Activated CD4-positive, alpha-beta memory T cell treated with anti-CD3 and anti-CD28 coated beads, Interleukin-2, amount 10 ng/mL, durations not matched to agents 7 days and 5 days (primary cell): ENCODE results near the gene HESX1. TPM values are rescaled to one million over a fixed set of nuclear protein-coding genes. Genes with fewer than 3 reads are reported as not detected.

ENCODE experiments used
- CTCF ChIA-PET: fragments of 350-600 bp; sonication (Branson Sonifier 250); formaldehyde crosslinking; loops from one replicate; lab custom pipeline; 2021; ENCODE audit warnings: antibody characterized with exemption, inconsistent platforms; lab: Charles Lee
- POLR2A ChIA-PET: fragments of 350-600 bp; sonication (Branson Sonifier 250); formaldehyde crosslinking; loops from one replicate; lab custom pipeline; 2021; ENCODE audit warnings: antibody characterized with exemption; lab: Charles Lee
- DNase-seq: peaks from one replicate; pipeline ENCODE4 v3.0.0-alpha.2; 2020
- H3K27ac Mint-ChIP-seq: one replicate; pipeline ENCODE4 v1.8.0; 2021; ENCODE audit warnings: mild to moderate bottlenecking, mixed read lengths
- H3K27me3 Mint-ChIP-seq: one replicate; pipeline ENCODE4 v1.8.0; 2021; ENCODE audit warnings: mixed read lengths
- H3K36me3 Mint-ChIP-seq: one replicate; pipeline ENCODE4 v1.8.0; 2021; ENCODE audit warnings: low read depth, mixed read lengths
- H3K4me1 Mint-ChIP-seq: one replicate; pipeline ENCODE4 v1.8.0; 2021; ENCODE audit warnings: mixed read lengths
- H3K4me3 Mint-ChIP-seq: one replicate; pipeline ENCODE4 v1.8.0; 2021; ENCODE audit warnings: mild to moderate bottlenecking, mixed read lengths
- H3K9me3 Mint-ChIP-seq: one replicate; pipeline ENCODE4 v1.8.0; 2021; ENCODE audit warnings: mixed read lengths
- total RNA-seq, 2 experiments: library from RNA; stranded (reverse); gene quantifications; one replicate each; pipeline ENCODE4 v1.2.3, GENCODE V29; 2021

The HESX1 gene
- total RNA-seq, 2 experiments from 2014 or later = 0.23 to 0.98 TPM

GRCh38 chr3:57192028-57192427 lies 7.8 kb downstream of the HESX1 start:
- DNase-seq = no peak
- H3K9me3 Mint-ChIP-seq = no peaks in the 10 kb centered on the region
- POLR2A ChIA-PET = no interaction called here
- H3K27me3 Mint-ChIP-seq = peaks cover 22% of the 10 kb centered on the region
- no peaks in the 10 kb centered on the region for H3K36me3 Mint-ChIP-seq
- no peak overlapping the region for H3K4me3 Mint-ChIP-seq
- H3K27ac Mint-ChIP-seq = no peak overlapping the region
- H3K4me1 Mint-ChIP-seq = no peaks in the 10 kb centered on the region
- CTCF ChIA-PET = interaction anchor here (1.9 kb wide), 1 partner anchor 8 kb away, joined by 6 read pairs; the partner anchor contains the start of gene HESX1

GRCh38 chr3:57184526-57184925 lies 15.3 kb downstream of the HESX1 start:
- H3K27ac Mint-ChIP-seq = no peak overlapping the region
- no peaks in the 10 kb centered on the region for H3K9me3 Mint-ChIP-seq
- ChIA-PET CTCF (no interaction called here), POLR2A (no interaction called here)
- no peaks in the 10 kb centered on the region for H3K36me3 Mint-ChIP-seq
- H3K27me3 Mint-ChIP-seq = peaks cover 13% of the 10 kb centered on the region
- no peak overlapping the region for H3K4me3 Mint-ChIP-seq
- DNase-seq = no peak
- H3K4me1 Mint-ChIP-seq = no peaks in the 10 kb centered on the region

- no peaks in the 10 kb centered on the region for H3K9me3 Mint-ChIP-seq
- no peak for DNase-seq
- no peak overlapping the region for H3K27ac Mint-ChIP-seq
- H3K4me3 Mint-ChIP-seq = no peak overlapping the region
- H3K36me3 Mint-ChIP-seq = no peaks in the 10 kb centered on the region
- H3K4me1 Mint-ChIP-seq = no peaks in the 10 kb centered on the region
- H3K27me3 Mint-ChIP-seq = peaks cover 14% of the 10 kb centered on the region
- CTCF ChIA-PET = interaction anchor here (0.6 to 1.5 kb wide), 4 partner anchors 9 to 597 kb away, joined by 3 to 7 read pairs (median 4); no protein-coding TSS in a partner anchor
- POLR2A ChIA-PET = no interaction called here
Observed at GRCh38 chr3:57179580-57180410, 20.0 kb downstream of the HESX1 start.

GRCh38 chr3:57176045-57176444 lies 23.7 kb downstream of the HESX1 start:
- no peak for DNase-seq
- Mint-ChIP-seq H3K4me1 (no peaks in the 10 kb centered on the region), H3K27ac (no peak overlapping the region), H3K36me3 (no peaks in the 10 kb centered on the region), H3K27me3 (peaks cover 27% of the 10 kb centered on the region), H3K9me3 (no peaks in the 10 kb centered on the region), H3K4me3 (no peak overlapping the region)
- CTCF ChIA-PET = no interaction called here
- POLR2A ChIA-PET = no interaction called here

GRCh38 chr3:57173687-57174086 lies 26.1 kb downstream of the HESX1 start:
- ChIA-PET CTCF (no interaction called here), POLR2A (no interaction called here)
- Mint-ChIP-seq H3K9me3 (no peaks in the 10 kb centered on the region), H3K36me3 (no peaks in the 10 kb centered on the region), H3K4me1 (peaks cover 7% of the 10 kb centered on the region), H3K27ac (no peak overlapping the region), H3K27me3 (peaks cover 34% of the 10 kb centered on the region), H3K4me3 (no peak overlapping the region)
- no peak for DNase-seq

GRCh38 chr3:57170946-57171345 lies 28.8 kb downstream of the HESX1 start:
- Mint-ChIP-seq H3K9me3 (no peaks in the 10 kb centered on the region), H3K36me3 (no peaks in the 10 kb centered on the region), H3K4me3 (no peak overlapping the region), H3K4me1 (peaks cover 7% of the 10 kb centered on the region), H3K27me3 (peaks cover 58% of the 10 kb centered on the region), H3K27ac (no peak overlapping the region)
- ChIA-PET CTCF (interaction anchor here (0.5 to 3.6 kb wide), 15 partner anchors 8 to 520 kb away, joined by 3 to 25 read pairs (median 3); partner anchors contain the start of gene APPL1), POLR2A (interaction anchor here (0.6 to 1.7 kb wide), 2 partner anchors 78 to 385 kb away, joined by 3 to 7 read pairs; partner anchors contain the start of gene PDE12)
- no peak for DNase-seq

GRCh38 chr3:57169872-57170623 lies 29.7 kb downstream of the HESX1 start:
- Mint-ChIP-seq H3K9me3 (no peaks in the 10 kb centered on the region), H3K36me3 (no peaks in the 10 kb centered on the region), H3K4me3 (peak overlapping the region; percentile 52), H3K27ac (no peak overlapping the region), H3K4me1 (peaks cover 8% of the 10 kb centered on the region), H3K27me3 (peaks cover 65% of the 10 kb centered on the region)
- ChIA-PET CTCF (interaction anchor here (0.6 to 3.6 kb wide), 24 partner anchors 8 to 746 kb away, joined by 3 to 25 read pairs (median 3); partner anchors contain the start of gene APPL1), POLR2A (interaction anchor here (1.7 kb wide), 1 partner anchor 386 kb away, joined by 7 read pairs; the partner anchor contains the start of gene PDE12)
- peak; percentile 64 for DNase-seq

- ChIA-PET CTCF (interaction anchor here (0.7 to 3.6 kb wide), 12 partner anchors 9 to 744 kb away, joined by 3 to 25 read pairs (median 3); partner anchors contain the start of gene APPL1), POLR2A (interaction anchor here (1.1 to 1.7 kb wide), 2 partner anchors 247 to 387 kb away, joined by 3 to 7 read pairs; partner anchors contain the start of gene PDE12)
- no peak overlapping the region for H3K27ac Mint-ChIP-seq
- H3K27me3 Mint-ChIP-seq = peaks cover 66% of the 10 kb centered on the region
- no peaks in the 10 kb centered on the region for H3K9me3 Mint-ChIP-seq
- no peak overlapping the region for H3K4me3 Mint-ChIP-seq
- H3K4me1 Mint-ChIP-seq = peaks cover 12% of the 10 kb centered on the region
- H3K36me3 Mint-ChIP-seq = no peaks in the 10 kb centered on the region
- DNase-seq = no peak
Observed at GRCh38 chr3:57169108-57169507, 30.7 kb downstream of the HESX1 start.

- POLR2A ChIA-PET = interaction anchor here (0.9 to 1.1 kb wide), 2 partner anchors 60 to 246 kb away, joined by 3 read pairs; partner anchors contain the start of gene APPL1
- Mint-ChIP-seq H3K4me3 (no peak overlapping the region), H3K27me3 (peaks cover 69% of the 10 kb centered on the region), H3K36me3 (no peaks in the 10 kb centered on the region), H3K9me3 (no peaks in the 10 kb centered on the region), H3K27ac (no peak overlapping the region), H3K4me1 (peaks cover 13% of the 10 kb centered on the region)
- no peak for DNase-seq
- CTCF ChIA-PET = no interaction called here
Observed at GRCh38 chr3:57168151-57168550, 31.6 kb downstream of the HESX1 start.

GRCh38 chr3:57166660-57167059 lies 33.1 kb downstream of the HESX1 start:
- H3K27ac Mint-ChIP-seq = no peak overlapping the region
- CTCF ChIA-PET = no interaction called here
- H3K36me3 Mint-ChIP-seq = no peaks in the 10 kb centered on the region
- H3K4me3 Mint-ChIP-seq = no peak overlapping the region
- no peak for DNase-seq
- peaks cover 13% of the 10 kb centered on the region for H3K4me1 Mint-ChIP-seq
- H3K27me3 Mint-ChIP-seq = peaks cover 74% of the 10 kb centered on the region
- POLR2A ChIA-PET = no interaction called here
- no peaks in the 10 kb centered on the region for H3K9me3 Mint-ChIP-seq

- Mint-ChIP-seq H3K4me1 (peaks cover 13% of the 10 kb centered on the region), H3K27ac (no peak overlapping the region), H3K9me3 (no peaks in the 10 kb centered on the region), H3K4me3 (peak overlapping the region; percentile 53), H3K27me3 (peaks cover 76% of the 10 kb centered on the region), H3K36me3 (no peaks in the 10 kb centered on the region)
- ChIA-PET CTCF (no interaction called here), POLR2A (no interaction called here)
- DNase-seq = no peak
Observed at GRCh38 chr3:57165641-57166040, 34.1 kb downstream of the HESX1 start.

GRCh38 chr3:57164657-57165573 lies 34.9 kb downstream of the HESX1 start, which contains the start of gene IL17RD:
TSS of gene IL17RD (minus strand) at chr3:57165353. CDS start at chr3:57165286, 67 bp downstream.
- H3K9me3 Mint-ChIP-seq = no peaks in the 10 kb centered on the region
- H3K27ac Mint-ChIP-seq = no peak within 1 kb of the TSS
- H3K4me3 Mint-ChIP-seq = peak within 1 kb of the TSS; percentile 64
- H3K36me3 Mint-ChIP-seq = no peaks in the 10 kb centered on the region
- DNase-seq = peak; percentile 64
- peaks cover 79% of the 10 kb centered on the region for H3K27me3 Mint-ChIP-seq
- peaks cover 9% of the 10 kb centered on the region for H3K4me1 Mint-ChIP-seq
- ChIA-PET POLR2A (no interaction called here), CTCF (no interaction called here)
